Stimulated activated CD4-positive, alpha-beta T cell treated with anti-CD3 and anti-CD28 coated beads, Interleukin-15, amount 100 ng/mL, for 24 hours (primary cell): ENCODE data around the gene DHRSX.
"Not testable (repeated sequence)": the region's sequence is repeated elsewhere in the genome, so short reads cannot be mapped to it uniquely, and the experiment has no call there.

ENCODE experiments used
- DNase-seq: peaks from one replicate; pipeline ENCODE4 v3.0.0-alpha.2; 2020

The DHRSX gene

GRCh38 chrX:2471641-2472040, 29.1 kb downstream of the DHRSX start:
- DNase-seq, result no peak

GRCh38 chrX:2471126-2471525, 29.6 kb downstream of the DHRSX start:
- not testable (repeated sequence) for DNase-seq

DNA sequence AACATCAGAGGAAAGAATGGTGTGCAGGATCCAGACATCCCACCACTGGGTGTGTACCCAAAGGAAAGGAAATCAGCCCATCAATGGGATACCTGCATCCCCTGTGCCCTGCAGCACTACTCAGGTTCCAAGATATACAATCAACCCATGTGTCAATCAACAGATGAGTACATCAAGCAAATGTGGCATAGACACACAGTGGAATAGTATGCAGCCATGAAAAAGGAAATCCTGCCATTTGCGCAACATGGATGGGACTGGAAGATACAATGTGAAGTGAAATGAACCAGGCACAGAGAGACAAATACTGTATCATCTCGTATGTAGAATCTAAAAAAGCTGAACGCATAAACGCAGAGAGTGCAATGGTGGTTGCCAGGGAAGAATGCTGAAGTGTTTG, 30.9 kb downstream of the DHRSX start:
- not testable (repeated sequence) for DNase-seq

- DNase-seq, result no peak
These were observed 31.5 kb downstream of the DHRSX start for GRCh38 chrX:2469196-2469685.

DNA sequence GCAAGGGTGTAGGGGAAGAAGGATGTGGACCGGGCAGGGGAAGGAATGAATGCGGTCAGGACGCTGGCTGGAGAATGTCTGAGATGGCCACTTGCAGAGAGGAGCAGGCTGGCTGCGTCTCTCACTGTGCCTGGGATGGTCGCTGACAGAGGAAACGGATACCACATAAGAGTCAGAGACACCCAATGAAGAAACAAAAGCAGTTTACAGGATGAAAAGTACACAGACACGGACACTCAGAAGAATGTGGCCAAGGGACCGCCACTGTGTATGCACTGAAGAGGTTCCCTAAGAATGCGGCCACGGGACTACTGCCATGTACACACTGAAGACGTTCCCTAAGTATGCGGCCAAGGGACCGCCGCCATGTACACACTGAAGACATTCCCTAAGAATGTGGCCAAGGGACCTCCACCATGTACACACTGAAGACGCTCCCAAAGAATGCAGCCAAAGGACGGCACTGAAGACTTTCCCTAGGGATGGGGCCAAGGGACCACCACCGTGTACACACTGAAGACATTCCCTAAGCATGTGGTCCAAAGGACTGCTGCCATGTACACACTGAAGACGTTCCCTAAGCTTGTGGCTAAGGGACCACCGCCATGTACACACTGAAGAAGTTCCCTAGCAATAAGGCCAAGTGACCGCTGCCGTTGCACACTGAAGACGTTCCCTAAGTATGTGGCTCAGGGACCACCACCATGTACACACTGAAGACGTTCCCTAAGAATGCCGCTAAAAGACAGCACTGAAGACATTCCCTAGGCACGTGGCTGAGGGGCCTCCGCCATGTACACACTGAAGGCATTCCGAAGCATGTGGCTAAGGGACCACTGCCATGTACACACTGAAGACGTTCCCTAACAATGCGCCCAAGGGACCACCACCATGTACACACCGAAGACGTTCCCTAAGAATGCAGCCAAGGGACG, 32.2 kb downstream of the DHRSX start:
- no peak for DNase-seq

DNA sequence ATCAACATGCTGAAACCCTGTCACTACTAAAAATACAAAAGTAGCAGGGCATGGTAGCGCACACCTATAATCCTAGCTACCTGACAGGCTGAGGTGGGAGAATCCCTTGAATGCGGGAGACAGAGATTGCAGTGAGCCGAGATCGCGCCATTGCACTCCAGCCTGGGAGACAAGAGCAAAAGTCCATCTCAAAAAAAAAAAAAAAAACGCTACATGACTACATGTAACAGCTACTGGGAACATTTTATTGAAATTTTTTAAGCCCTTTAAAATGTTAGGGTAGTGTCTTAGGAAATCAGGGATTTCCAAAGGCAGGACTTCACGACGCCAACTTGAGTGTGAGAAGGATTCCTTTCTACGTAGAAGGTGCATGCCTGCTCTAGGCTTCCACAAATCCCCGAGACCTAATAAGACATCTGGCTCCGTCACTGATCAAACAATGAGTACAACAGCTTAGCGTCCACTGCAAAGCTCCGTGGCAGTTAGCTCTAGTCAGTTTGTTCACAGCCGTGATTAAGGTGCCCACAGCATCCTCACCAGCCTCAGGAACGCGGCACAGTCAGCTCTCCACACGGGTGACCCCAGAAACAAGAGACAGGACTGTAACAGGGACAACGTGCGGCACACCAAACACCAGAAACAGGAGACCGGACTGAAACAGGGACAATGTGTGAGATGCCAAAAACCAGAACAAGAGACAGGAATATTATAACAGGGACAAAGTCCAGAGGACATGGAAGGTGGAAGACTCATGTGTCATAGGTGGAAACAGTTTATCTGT, 33.7 kb downstream of the DHRSX start:
- no peak for DNase-seq

GRCh38 chrX:2464677-2465166, 36.1 kb downstream of the DHRSX start:
- DNase-seq, result no peak

DNA sequence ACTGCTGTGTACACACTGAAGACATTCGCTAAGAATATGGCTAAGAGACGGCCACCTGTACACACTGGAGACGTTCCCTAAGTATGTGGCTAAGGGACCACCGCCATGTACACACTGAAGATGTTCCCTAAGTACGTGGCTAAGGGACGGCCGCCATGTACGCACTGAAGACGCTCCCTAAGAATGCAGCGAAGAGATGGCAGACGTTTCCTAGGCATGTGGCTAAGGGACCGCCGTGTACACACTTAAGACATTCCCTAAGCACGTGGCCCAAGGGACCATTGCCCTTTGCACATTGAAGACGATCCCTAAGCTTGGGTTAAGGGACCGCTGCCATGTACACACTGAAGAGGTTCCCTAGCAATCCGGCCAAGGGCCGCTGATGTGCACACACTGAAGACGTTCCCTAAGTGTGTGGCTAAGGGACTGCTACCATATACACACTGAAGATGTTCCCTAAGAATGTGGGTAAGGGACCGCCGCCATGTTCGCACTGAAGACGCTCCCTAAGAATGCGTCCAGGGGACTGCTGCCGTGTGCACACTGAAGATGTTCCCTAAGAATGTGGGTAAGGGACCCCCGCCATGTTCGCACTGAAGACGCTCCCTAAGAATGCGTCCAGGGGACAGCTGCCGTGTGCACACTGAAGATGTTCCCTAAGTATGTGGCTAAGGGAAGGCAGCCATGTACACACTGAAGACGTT, 36.7 kb downstream of the DHRSX start:
- no peak for DNase-seq

DNA sequence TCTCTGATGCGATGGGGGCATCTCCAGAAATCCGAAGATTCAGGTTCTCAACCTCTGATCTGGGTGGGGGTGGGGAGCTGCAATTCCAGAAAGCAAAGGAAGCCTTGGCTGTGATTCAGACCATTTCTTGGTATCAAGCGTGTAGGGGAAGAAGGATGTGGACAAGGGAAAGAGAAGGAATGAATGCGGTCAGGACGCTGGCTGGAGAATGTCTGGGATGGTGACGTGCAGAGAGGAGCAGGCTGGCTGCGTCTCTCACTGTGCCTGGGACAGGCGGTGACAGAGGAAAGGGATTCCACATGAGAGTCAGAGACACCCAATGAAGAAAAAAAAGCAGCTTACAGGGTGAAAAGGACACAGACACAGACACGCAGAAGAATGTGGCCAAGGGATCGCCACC, 37.3 kb downstream of the DHRSX start:
- DNase-seq, result not testable (repeated sequence)

- no peak for DNase-seq
These were observed 38.0 kb downstream of the DHRSX start for GRCh38 chrX:2462780-2463179.

- DNase-seq, result no peak
These were observed 38.7 kb downstream of the DHRSX start for GRCh38 chrX:2462074-2462473.

GRCh38 chrX:2461711-2462016, 39.1 kb downstream of the DHRSX start:
- no peak for DNase-seq

- DNase-seq, result not testable (repeated sequence)
These were observed 39.7 kb downstream of the DHRSX start for GRCh38 chrX:2460821-2461710.

GRCh38 chrX:2460048-2460447, 40.7 kb downstream of the DHRSX start:
- DNase-seq, result not testable (repeated sequence)

DNA sequence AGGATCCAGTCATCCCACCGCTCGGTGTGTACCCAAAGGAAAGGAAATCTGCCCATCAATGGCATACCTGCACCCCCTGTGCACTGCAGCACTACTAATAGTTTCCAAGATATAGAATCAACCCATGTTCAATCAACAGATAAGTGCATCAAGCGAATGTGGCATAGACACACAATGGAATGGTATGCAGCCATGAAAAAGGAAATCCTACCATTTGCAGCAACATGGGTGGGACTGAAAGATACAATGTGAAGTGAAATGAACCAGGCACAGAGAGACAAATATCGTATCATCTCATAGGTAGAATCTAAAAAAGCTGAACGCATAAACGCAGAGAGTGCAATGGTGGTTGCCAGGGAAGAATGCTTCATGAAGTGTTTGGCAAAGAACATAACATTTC, 42.5 kb downstream of the DHRSX start:
- DNase-seq, result no peak

DNA sequence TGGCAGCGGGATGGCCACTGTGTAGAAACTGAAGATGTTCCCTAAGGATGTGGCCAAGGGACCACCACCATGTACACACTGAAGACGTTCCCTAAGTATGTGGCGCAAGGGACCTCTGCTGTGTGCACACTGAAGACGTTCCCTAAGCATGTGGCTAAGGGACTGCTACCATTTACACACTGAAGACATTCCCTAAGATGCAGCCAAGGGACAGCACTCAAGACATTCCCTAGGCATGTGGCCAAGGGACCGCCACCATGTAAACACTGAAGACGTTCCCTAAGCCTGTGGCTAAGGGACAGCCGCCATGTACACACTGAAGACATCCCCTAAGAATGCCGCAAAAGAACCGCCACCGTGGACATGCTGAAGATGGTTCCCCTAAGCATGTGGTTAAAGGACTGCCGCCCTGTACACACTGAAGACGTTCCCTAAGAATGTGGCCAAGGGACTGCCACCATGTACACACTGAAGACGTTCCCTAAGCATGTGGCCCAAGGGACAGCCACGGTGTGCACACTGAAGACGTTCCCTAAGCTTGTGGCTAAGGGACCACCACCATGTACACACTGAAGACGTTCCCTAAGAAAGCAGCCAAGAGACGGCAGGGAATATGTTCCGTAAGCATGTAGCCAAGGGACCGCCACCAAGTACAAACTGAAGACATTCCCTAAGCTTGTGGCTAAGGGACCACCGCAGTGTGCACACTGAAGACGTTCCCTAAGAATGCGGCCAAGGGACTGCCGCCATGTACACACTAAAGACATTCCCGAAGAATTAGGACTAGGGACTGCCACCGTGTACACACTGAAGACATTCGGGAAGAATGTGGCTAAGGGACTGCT, 43.3 kb downstream of the DHRSX start:
- no peak for DNase-seq

- DNase-seq, result not testable (repeated sequence)
These were observed 44.7 kb downstream of the DHRSX start for GRCh38 chrX:2456091-2456490.

- not testable (repeated sequence) for DNase-seq
These were observed 46.2 kb downstream of the DHRSX start for GRCh38 chrX:2454620-2455019.

DNA sequence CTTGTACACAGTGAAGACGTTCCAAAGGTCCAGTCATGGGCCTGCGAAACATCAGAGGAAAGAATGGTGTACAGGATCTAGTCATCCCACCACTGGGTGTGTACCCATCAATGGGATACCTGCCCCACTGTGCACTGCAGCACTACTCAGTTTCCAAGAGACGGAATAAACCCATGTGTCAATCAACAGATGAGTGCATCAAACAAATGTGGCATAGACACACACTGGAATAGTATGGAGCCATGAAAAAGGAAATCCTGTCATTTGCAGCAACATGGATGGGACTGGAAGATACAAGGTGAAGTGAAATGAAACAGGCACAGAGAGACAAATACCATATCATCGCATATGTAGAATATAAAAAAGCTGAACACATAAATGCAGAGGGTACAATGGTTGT, 48.0 kb downstream of the DHRSX start:
- no peak for DNase-seq

- DNase-seq, result no peak
These were observed 48.4 kb downstream of the DHRSX start for GRCh38 chrX:2452317-2452784.
